Lung (tissue), 12 donors: ENCODE measurements around the gene KIF22. TPM values are rescaled to one million over a fixed set of nuclear protein-coding genes. Genes with fewer than 3 reads are reported as not detected.
A peak's percentile ranks its signal among the peaks of the same experiment; 100 is the strongest.

Experiments
- ATAC-seq: fragments of 200-7000 bp; cut with Tn5 transposase; one replicate; pipeline ENCODE4 v1.9.1; 2020; ENCODE audit warnings: moderate number of reproducible peaks; ENCODE audit not compliant: insufficient read depth, low FRiP score
- DNase-seq, 3 donors: peaks; one replicate each; pipeline ENCODE4 v3.0.0-alpha.2; 2013 to 2017
- H3K27ac ChIP-seq, 2 donors: one replicate each; pipeline ENCODE4 v1.5.1; 2013; ENCODE audit warnings: mild to moderate bottlenecking in 2 of 2, moderate library complexity in 2 of 2, control low read depth in 1 of 2, inconsistent platforms in 1 of 2, low read depth in 1 of 2, low read length in 1 of 2
- H3K27me3 ChIP-seq, 3 donors: one replicate each; pipeline ENCODE4 v1.5.1; 2013; ENCODE audit warnings: low read length in 2 of 3; ENCODE audit not compliant: control insufficient read depth in 3 of 3, insufficient read depth in 3 of 3
- H3K36me3 ChIP-seq, 4 donors: one replicate each; pipeline ENCODE4 v1.5.1; 2013; ENCODE audit warnings: low read length in 4 of 4, mild to moderate bottlenecking in 1 of 4, moderate library complexity in 1 of 4; ENCODE audit not compliant: control insufficient read depth in 4 of 4, insufficient read depth in 4 of 4
- H3K4me1 ChIP-seq, 5 donors: one replicate each; pipeline ENCODE4 v1.5.1; 2013; ENCODE audit warnings: low read length in 5 of 5, mild to moderate bottlenecking in 2 of 5, moderate library complexity in 1 of 5; ENCODE audit not compliant: control insufficient read depth in 5 of 5, insufficient read depth in 5 of 5
- H3K4me3 ChIP-seq: one replicate; pipeline ENCODE4 v1.5.1; 2013; ENCODE audit warnings: mild to moderate bottlenecking, control low read depth, moderate library complexity
- H3K9ac ChIP-seq, 2 donors: one replicate each; pipeline ENCODE4 v1.5.1; 2013; ENCODE audit warnings: low read length in 2 of 2, control low read depth in 1 of 2; ENCODE audit not compliant: insufficient read depth in 1 of 2
- H3K9me3 ChIP-seq, 4 donors: one replicate each; pipeline ENCODE4 v1.5.1; 2013; ENCODE audit warnings: low read length in 3 of 4, mild to moderate bottlenecking in 1 of 4, moderate library complexity in 1 of 4; ENCODE audit not compliant: control insufficient read depth in 4 of 4, insufficient read depth in 3 of 4
- WGBS, 2 donors: extraction: QIAGEN DNeasy Blood & Tissue Kit; methylation state at CpG; one replicate each; pipeline ENCODE4 v1.1.7; 2013; 5-methylcytosine and 5-hydroxymethylcytosine counted together
- polyA plus RNA-seq, 2 donors: library from polyadenylated mRNA; stranded (reverse); fragments of 200-250 nt; gene quantifications; one replicate each; pipeline ENCODE4 v1.2.1, GENCODE V29; 2013
- total RNA-seq, 2 donors: library from RNA; depleted of rRNA in 1 of 2; stranded (reverse); fragments of >200 nt in 1 of 2; gene quantifications; one replicate each; pipeline ENCODE4 v1.2.1, GENCODE V29; 2014 to 2021
- TF ChIP-seq, protein P1 (sequence below): IDR thresholded peaks from 2 replicates; pipeline ENCODE4 v1.5.1; 2012; ENCODE audit warnings: mild to moderate bottlenecking; ENCODE audit errors: control extremely low read depth, extremely low read depth
- donor health status: control.
- donor health status: control.
- donor health status: Bipolar disorder and iron deficiency.
- donor health status: healthy.
- donor health status: DM: yes; HTN: yes; CAD: no.

The KIF22 gene
- total and polyA plus RNA-seq, 4 donors: 22.1 to 84.9 (median 25.9) TPM

DNA sequence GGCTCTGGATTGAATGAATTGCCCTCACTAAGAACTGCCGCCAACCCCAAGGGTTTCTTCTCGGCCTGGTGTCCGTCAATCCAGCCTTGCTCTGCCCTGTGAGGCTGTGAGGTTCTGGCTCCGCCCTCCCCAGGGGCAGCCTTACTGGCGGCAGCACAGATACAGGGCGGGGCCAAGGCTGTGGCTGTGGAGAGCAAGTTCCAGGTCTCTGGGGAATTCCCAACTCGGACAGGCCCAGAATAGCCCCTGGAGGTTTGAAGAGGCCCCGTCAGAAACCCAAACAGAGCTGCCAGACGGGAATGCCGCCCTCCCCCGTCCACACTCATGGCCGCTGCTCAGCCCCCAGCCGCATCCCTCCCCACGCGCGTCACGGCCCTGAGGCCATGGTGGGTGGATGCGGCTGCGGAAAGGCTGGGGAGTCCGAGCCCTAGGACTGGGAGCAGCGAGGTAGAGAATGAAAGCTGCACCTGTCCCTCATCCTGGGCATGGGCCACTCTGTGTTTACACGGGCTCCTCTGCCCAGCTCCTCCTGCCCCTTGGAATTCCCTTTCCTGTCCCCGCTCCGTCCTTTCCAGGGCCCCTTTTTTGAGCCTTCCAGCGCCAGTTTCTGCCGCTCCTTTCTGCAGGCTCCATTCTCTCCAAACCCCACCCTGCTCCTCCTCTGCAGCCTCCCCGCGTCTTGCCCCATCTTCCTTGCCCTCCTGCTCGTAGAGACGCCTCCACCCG, 20.8 kb downstream of the KIF22 start:
- DNase-seq (peak; percentile 97 to 98 (median 97)), ATAC-seq (peak; percentile 67)
- Histone ChIP-seq H3K4me3 (peak overlapping the region; percentile 7), H3K9ac (peak overlapping the region in 1 of 2 donors; percentile 47), H3K9me3 (no peaks in the 10 kb centered on the region), H3K27me3 (no peaks in the 10 kb centered on the region), H3K4me1 (peaks cover 8 to 73% (median 31%) of the 10 kb centered on the region in 5 donors), H3K36me3 (peaks cover 0 to 22% (median 14%) of the 10 kb centered on the region in 4 donors), H3K27ac (peak overlapping the region; percentile 74 to 76)
- WGBS, 2 donors: 0 to 1% methylated on average over 31 of the region's 31 CpGs
- TF ChIP-seq, protein P1, sequence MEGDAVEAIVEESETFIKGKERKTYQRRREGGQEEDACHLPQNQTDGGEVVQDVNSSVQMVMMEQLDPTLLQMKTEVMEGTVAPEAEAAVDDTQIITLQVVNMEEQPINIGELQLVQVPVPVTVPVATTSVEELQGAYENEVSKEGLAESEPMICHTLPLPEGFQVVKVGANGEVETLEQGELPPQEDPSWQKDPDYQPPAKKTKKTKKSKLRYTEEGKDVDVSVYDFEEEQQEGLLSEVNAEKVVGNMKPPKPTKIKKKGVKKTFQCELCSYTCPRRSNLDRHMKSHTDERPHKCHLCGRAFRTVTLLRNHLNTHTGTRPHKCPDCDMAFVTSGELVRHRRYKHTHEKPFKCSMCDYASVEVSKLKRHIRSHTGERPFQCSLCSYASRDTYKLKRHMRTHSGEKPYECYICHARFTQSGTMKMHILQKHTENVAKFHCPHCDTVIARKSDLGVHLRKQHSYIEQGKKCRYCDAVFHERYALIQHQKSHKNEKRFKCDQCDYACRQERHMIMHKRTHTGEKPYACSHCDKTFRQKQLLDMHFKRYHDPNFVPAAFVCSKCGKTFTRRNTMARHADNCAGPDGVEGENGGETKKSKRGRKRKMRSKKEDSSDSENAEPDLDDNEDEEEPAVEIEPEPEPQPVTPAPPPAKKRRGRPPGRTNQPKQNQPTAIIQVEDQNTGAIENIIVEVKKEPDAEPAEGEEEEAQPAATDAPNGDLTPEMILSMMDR: no peak

DNA sequence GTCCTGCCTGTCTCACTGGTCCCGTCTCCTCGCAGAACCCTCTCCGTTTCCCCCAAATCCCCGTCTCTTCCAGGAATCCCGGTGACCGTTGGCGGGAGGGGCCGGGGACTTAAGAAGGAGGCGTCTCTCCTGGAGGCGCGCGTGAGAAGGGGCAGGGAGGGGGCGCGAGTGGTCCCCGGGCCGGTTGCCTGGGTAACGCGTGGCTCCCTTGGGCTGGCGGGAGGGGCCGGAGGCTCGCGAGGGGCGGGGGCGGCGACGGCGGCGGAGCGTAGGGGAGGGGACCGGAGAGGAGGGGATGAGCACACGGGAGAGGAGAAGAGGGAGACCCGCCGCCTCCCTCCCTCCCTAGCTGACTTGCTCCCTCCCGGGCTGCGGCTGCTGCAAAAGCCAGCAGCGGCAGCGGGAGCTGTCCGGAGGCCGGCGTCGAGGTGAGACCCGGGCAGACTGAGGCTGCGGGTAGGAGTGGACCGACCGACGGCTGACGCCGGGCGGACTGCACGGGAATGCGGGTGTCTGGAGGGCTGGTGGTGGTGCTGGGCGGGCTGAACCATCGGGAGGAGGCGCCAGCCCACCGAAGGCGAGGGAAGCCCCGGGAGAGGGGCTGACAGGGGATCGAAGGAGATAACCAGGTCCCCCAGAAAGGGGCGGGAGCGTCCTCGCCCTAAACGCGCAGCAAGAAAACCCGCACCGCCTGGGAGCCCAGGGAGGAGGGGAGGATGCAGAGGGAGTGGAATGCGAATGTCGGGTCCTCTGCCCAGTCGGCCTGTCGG, 21.5 kb downstream of the KIF22 start, which contains the start of gene PRRT2:
TSS of gene PRRT2 (plus strand) at position 298 of the 770 bp plus-strand sequence. CDS start 862 bp downstream, outside the sequence.
- Histone ChIP-seq H3K9me3 (no peaks in the 10 kb centered on the region), H3K9ac (peak within 1 kb of the TSS in 1 of 2 donors; percentile 47), H3K4me3 (peak within 1 kb of the TSS; percentile 7), H3K36me3 (peaks cover 0 to 22% (median 14%) of the 10 kb centered on the region in 4 donors), H3K4me1 (peaks cover 8 to 78% (median 31%) of the 10 kb centered on the region in 5 donors), H3K27ac (peak within 1 kb of the TSS; percentile 74 to 76), H3K27me3 (no peaks in the 10 kb centered on the region)
- ATAC-seq: no peak
- DNase-seq: peak; percentile 83 to 85 (median 83)
- TF ChIP-seq, protein P1: no peak
- 3 to 4% methylated on average over 60 to 69 of the region's 69 CpGs for WGBS, 2 donors

DNA sequence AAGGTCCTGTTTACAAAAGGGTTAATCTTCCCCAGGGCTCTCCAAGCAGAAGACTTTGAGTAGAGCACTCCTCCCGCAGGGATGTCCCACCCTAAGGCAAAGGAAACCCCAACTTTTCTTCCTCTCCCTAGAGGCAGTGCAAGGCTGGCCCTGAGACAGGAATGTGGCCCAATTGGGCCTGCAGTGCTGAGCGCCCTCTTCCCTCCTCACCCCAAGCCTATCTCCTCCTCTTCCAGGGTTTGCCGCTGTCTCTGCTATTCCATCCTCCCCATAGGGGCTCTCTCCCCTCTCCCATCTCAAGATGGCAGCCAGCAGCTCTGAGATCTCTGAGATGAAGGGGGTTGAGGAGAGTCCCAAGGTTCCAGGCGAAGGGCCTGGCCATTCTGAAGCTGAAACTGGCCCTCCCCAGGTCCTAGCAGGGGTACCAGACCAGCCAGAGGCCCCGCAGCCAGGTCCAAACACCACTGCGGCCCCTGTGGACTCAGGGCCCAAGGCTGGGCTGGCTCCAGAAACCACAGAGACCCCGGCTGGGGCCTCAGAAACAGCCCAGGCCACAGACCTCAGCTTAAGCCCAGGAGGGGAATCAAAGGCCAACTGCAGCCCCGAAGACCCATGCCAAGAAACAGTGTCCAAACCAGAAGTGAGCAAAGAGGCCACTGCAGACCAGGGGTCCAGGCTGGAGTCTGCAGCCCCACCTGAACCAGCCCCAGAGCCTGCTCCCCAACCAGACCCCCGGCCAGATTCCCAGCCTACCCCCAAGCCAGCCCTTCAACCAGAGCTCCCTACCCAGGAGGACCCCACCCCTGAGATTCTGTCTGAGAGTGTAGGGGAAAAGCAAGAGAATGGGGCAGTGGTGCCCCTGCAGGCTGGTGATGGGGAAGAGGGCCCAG, 22.4 kb downstream of the KIF22 start:
- TF ChIP-seq, protein P1: no peak
- H3K9ac ChIP-seq: peak overlapping the region in 1 of 2 donors; percentile 11
- H3K27me3 ChIP-seq: no peaks in the 10 kb centered on the region
- no peak for DNase-seq
- no peak overlapping the region for H3K4me3 ChIP-seq
- H3K36me3 ChIP-seq: peaks cover 0 to 22% (median 14%) of the 10 kb centered on the region in 4 donors
- no peak for ATAC-seq
- no peaks in the 10 kb centered on the region for H3K9me3 ChIP-seq
- 85 to 87% methylated on average over 9 of the region's 9 CpGs for WGBS, 2 donors
- H3K4me1 ChIP-seq: peaks cover 8 to 76% (median 31%) of the 10 kb centered on the region in 5 donors
- H3K27ac ChIP-seq: no peak overlapping the region
